ENCODE measurements around the gene C11orf21.

Gene C11orf21

DNA sequence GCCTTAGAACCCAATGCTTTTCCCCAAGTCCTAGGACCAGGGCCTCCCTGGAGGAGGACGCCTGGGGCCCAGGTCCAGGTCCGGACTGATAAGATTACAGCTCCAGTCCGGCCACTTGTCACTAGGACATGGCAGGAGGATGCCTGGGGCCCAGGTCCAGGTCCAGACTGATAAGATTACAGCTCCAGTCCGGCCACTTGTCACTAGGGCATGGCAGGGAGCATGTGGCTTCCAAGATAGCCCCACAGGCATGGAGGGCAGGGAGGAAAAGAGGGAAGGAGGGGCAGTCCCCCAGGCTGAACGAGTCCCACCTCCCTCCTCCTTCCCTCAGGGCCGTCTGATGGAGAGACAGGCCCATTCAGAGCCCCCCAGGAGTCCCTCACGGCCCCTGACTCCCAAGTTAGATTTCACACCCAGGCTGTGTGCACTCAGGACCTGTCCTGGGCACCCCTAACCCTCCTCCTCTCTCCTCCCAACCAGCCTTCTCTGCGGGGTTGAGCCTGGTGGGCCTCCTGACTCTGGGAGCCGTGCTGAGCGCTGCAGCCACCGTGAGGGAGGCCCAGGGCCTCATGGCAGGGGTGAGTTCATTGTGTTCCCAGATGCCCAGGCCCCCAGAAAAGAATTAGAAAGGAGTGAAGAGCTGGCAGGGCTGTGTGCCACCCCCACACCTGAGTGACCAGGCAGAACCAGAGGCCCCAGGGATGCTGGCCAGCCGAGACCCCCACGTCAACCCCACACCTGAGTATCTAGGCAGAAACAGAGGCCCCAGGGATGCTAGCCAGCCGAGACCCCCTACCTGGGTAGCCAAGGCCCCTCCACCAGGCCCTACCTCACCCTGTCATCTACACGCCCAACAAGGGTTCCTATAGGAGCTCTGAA is 2.1 kb upstream of the C11orf21 start:
- Histone ChIP-seq H3K4me3 (no peak overlapping the region), H3K27me3 (peaks cover 0 to 19% of the 10 kb centered on the region in 2 donors), H3K9me3 (no peaks in the 10 kb centered on the region), H3K27ac (no peak overlapping the region), H3K4me1 (peaks cover 0 to 42% (median 36%) of the 10 kb centered on the region in 4 donors), H3K36me3 (no peaks in the 10 kb centered on the region)
- no peak for DNase-seq
- TF ChIP-seq CTCF (IDR thresholded peaks at IDR 0.05) = no peak
- intact Hi-C loops (cut with DNase I; ENCODE audit: low total_unique reads) = loop anchor here (2.0 to 10.0 kb wide), 2 partner anchors 121 to 591 kb away; no protein-coding TSS in a partner anchor

- H3K36me3 ChIP-seq = no peaks in the 10 kb centered on the region
- no peaks in the 10 kb centered on the region for H3K9me3 ChIP-seq
- no peak overlapping the region for H3K4me3 ChIP-seq
- no peak for TF ChIP-seq CTCF (IDR thresholded peaks at IDR 0.05)
- peaks cover 0 to 22% of the 10 kb centered on the region in 2 donors for H3K27me3 ChIP-seq
- peaks cover 0 to 42% (median 36%) of the 10 kb centered on the region in 4 donors for H3K4me1 ChIP-seq
- peak overlapping the region; percentile 13 to 14 for H3K27ac ChIP-seq
- intact Hi-C loops (cut with DNase I; ENCODE audit: low total_unique reads) = loop anchor here (2.0 to 10.0 kb wide), 2 partner anchors 122 to 592 kb away; no protein-coding TSS in a partner anchor
- no peak for DNase-seq
These were observed 1.3 kb upstream of the C11orf21 start for GRCh38 chr11:2302896-2303626.

DNA sequence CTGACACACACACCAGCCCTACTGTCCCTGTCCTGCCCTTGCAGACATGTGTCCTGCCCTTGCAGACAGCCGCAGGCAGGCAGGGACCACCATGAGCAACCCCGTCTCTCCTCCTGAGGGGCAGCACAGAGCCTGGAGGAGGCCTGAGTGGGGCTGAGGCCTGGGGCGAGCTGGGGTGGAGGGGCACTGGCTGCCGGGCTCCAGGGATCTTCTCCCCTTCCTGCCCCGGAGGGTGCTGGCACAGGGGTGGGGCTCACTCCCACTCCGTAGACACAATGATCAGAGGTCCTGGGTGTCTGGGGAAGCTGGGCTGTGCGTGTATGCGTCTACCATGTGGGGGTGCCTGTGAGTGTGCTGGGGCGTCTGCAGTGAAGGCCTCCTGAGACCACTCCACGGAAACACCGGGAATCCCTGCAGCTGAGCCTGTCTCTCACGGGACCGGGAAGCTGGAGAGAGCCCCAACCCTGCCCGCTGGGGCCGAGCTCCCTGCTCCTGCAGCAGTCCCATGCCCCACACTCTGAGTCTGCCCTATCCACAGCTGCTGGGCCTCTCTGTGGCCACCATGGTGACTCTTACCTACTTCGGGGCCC is 683 bp upstream of the C11orf21 start:
- H3K27me3 ChIP-seq = peaks cover 0 to 16% of the 10 kb centered on the region in 2 donors
- intact Hi-C loops (cut with DNase I; ENCODE audit: low total_unique reads) = loop anchor here (2.0 to 10.0 kb wide), 2 partner anchors 122 to 592 kb away; no protein-coding TSS in a partner anchor
- H3K9me3 ChIP-seq = no peaks in the 10 kb centered on the region
- H3K27ac ChIP-seq = peak overlapping the region in 1 of 2 donors; percentile 14
- no peaks in the 10 kb centered on the region for H3K36me3 ChIP-seq
- TF ChIP-seq CTCF (IDR thresholded peaks at IDR 0.05) = no peak
- peaks cover 0 to 40% (median 35%) of the 10 kb centered on the region in 4 donors for H3K4me1 ChIP-seq
- no peak for DNase-seq
- no peak overlapping the region for H3K4me3 ChIP-seq

- intact Hi-C loops (cut with DNase I; ENCODE audit: low total_unique reads) = loop anchor here (10.0 kb wide), 1 partner anchor 594 kb away; no protein-coding TSS in a partner anchor
- Histone ChIP-seq H3K4me1 (peaks cover 0 to 28% (median 25%) of the 10 kb centered on the region in 4 donors), H3K27ac (no peak overlapping the region), H3K4me3 (peak overlapping the region in 1 of 2 donors; percentile 4), H3K27me3 (peaks cover 0 to 19% of the 10 kb centered on the region in 2 donors), H3K9me3 (no peaks in the 10 kb centered on the region), H3K36me3 (no peaks in the 10 kb centered on the region)
- DNase-seq = no peak
- no peak for TF ChIP-seq CTCF (IDR thresholded peaks at IDR 0.05)
These were observed 635 bp downstream of the C11orf21 start for GRCh38 chr11:2300936-2301630.
